HT-29 (cell line): ENCODE results near the gene SAYSD1. TPM values are rescaled to one million over a fixed set of nuclear protein-coding genes. Genes with fewer than 3 reads are reported as not detected.
A peak's percentile ranks its signal among the peaks of the same experiment; 100 is the strongest.
"Not testable (repeated sequence)": the region's sequence is repeated elsewhere in the genome, so short reads cannot be mapped to it uniquely, and the experiment has no call there.

ENCODE experiments used
- DNase-seq: peaks from one replicate; pipeline ENCODE4 v3.0.0-alpha.2; 2015; ENCODE audit warnings: low spot score
- total RNA-seq: library from RNA; depleted of rRNA; stranded (reverse); fragments of >200 nt; shearing (Covaris generic); gene quantifications from 2 replicates; pipeline ENCODE4 v1.2.3, GENCODE V29; 2014; rRNA removed

Gene SAYSD1, protein sequence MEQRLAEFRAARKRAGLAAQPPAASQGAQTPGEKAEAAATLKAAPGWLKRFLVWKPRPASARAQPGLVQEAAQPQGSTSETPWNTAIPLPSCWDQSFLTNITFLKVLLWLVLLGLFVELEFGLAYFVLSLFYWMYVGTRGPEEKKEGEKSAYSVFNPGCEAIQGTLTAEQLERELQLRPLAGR
- 11.2 and 11.9 TPM in 2 replicates for total RNA-seq

DNA sequence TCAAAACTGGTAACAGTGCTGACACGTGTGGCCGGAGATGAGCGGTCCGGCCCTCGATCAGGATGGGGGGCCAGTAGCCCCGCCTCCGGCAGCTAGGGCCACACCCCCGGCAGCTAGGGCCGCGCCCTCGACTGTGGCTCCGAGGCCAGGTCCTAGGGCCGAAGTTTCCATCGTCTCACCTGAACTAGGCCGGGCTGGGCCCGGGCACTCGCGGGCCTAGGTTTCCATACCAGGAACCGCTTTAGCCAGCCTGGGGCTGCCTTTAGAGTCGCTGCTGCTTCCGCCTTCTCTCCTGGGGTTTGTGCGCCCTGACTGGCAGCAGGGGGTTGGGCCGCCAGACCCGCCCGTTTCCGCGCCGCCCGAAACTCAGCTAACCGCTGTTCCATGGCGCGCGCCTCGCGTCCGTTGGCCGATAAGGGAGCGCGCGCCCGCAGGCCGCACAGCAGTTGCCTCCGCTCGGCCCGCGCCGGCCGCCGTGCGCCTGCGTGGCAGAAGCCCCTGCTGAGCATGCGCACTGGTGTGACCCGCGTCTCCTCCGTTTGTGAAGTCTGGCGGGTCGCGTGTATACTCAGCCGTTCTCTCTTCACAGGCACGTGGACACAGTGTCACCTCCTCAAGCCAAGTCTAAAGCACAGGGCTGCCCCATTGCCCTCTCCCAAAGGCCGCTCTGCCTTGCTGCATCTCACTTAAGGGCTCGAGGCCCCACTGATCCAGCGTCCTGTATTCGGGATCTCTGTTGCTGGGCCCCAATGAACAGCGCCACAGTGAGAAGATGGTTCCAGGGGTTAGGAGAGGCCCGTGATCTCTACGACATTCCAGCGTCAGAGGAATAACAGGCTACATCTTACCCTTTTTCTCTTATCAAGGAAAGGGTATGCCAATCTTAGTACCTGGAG lies at the start of gene SAYSD1:
SAYSD1 (minus strand) TSS at position 483 of the 896 bp plus-strand sequence; CDS start at position 386, 97 bp downstream.
- DNase-seq, result peak; percentile 93

DNA sequence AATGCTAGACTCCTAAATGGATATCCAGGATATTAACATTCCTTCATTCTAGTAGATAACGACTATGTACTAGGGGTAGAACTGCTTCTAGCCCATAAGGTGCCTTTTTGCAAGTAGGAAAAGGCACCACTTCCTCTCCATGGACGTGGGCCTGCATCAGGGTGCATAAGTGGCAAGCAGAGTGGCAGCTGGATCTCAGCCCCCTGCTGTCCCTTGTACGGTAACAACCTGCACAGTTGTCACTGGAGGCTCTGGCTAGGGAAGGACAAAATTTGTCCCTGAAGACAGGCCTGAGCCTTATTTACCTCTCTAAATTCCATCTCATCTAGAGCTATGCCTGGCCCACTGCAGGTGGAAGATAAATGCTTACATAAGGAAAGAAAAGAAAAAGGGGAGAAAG lies 42.5 kb upstream of the SAYSD1 start:
- DNase-seq, result no peak

DNA sequence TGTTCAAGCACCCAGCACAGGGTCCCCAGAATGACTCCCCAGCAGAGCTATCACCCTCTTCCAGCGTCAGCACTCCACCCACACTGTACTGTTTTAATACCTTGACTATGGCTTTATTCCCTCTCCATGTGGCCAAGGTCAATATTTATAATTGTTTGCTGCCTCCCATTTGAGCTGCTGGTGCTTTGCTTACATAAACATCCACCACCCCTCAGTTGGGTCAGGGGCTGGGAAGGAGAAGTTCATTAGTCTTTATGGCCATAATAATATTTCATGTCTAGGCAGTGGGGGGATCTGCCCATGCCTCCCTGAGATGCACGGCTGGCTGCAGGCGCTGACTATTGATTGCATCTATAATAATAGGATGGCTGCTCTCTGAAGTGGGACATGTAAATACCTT lies 41.8 kb upstream of the SAYSD1 start:
- DNase-seq, result no peak

DNA sequence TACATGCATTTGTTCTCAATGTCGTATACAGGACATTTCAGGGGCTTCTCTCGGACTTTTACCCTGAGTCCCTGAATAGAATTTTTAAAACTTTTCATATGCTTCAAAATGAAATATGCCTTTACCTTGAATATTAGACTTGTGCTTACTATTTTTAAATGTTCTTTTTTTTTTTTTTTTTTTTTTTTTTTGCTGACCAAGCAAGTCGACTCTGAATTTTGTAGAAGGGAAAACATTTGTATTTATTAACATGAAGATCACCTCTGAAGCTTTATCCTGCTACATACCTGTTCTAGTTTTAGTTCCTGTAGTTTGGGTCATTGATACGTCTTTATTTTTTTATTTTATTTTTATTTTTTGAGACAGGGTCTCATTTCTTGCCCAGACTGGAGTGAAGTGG lies 39.7 kb upstream of the SAYSD1 start:
- no peak for DNase-seq

DNA sequence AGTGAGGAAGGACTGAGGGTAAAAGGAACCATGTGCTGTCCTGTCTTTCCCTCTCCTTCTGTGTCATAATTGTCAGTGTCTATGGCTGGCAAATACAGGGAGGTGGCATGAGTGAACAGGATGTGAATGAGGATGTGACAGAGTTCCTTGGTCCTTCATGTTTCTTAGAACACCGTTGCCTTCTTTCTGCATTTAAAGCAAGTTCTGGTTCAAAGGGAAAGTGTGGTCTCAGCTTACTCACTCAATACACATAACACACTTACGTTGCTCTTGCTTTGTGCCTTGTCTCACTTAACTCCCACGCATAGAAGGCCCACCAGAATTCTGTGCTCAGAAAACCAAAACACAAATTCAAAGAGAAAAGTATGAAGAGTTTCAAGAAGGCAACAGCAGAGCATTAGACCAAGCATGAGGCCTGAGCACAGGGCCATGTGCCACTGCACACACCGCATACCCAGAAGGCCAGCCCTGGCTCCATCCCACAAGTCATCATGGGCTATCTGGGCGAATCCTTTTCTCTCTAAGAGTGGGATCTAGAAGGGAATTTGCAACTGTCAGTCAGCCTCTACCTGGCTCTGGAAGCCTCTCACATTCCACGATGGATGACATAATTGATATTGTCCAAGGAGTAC lies 38.9 kb upstream of the SAYSD1 start:
- DNase-seq, result no peak

DNA sequence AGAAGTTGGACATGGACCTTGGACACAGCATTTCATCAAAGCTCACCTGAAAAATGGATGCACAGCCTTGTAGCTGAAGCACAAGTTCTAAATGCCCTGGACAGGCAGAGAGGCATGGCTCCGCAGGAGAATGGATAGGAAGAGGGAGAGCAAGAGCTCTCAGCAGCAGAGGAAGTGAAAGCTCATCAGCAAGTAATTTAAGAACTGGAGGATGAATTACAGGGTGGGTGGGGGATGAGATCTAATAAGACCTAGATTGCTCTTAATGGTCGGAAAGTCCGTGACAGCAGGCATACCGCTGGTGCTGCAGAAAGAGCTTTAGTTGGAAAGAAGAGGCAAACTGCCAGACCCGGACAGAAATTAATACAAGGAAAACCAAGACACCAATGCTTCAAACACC lies 37.3 kb upstream of the SAYSD1 start:
- no peak for DNase-seq

DNA sequence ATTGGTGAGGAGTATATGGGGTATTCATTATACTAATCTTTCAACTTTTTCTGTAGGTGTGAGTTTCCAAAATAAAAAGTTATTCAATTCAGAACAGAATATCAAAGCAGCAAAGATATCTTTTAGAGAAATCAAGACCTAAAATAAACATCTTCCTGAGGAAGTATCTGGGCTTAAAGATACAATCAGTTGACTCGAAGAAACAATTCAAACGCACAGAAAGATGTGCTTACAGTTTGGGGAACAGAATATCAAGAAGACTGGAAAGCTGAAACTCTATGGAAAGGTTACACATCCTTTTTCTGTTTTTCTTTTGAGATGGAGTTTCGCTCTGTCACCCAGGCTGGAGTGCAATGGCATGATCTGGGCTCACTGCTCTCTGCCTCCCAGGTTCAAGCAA lies 36.2 kb upstream of the SAYSD1 start:
- no peak for DNase-seq

DNA sequence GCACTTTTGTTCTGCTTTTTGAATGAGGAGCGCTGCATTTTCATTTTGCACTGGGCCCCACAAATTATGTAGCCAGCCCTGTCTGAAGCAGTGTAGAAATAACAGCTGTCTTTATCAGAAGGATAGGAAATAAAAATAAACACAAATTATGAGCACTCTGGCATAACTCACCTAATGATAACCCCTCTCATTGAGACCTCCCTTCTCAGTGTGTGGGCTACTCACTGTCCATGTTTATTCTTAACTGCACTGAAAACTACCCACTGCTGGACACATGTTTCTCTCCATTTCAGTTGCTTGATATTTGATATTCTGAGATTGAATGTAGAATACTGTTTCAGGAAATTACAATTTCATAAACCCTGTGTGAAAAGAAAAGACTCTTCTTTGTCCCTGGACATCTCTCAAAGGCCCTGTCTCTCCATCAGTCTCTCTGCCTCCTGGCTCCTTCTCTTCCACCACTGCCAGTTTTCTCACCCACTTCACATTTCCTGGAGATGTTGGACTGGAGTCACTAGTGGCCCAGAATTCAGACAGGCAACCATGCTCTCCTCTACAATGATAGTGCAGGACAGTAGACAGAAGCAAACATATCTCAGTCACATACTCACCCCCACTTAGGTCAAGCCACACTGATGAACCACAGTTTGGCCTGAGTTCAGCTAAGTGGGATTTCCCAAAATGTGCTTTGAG lies 29.6 kb upstream of the SAYSD1 start:
- no peak for DNase-seq

DNA sequence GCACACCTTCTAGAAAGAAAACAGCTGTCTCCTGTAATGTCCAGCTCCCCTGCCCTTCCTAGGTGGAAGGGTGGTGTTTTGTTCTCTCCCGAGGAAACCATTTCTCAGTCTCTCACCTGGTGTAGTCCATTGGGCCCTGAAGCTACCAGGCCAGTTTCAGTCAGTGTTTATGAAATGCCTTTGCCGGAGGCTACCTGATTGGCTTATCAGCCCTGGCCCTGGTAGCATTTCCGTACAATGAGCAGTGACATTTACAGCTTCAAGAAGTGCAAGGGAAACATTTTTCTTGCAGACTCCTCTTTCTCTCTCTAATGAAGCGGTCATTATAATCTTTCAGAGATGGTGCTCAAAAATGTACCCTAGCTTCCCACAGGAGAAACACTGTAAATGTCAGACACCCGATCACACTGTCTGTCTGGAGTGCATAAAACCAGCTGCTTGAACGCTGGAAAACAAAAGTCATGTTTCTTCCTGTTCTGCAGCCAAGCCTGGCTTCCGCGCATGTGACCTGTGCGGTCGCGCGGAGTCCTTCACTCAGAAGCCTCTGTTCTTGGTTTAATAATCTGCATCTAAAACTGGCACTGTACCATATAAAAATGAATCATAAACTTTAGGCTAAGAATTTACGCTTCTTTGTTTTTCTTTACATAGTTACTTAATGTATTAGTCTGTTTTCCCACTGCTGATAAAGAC lies 28.4 kb upstream of the SAYSD1 start:
- DNase-seq, result no peak

DNA sequence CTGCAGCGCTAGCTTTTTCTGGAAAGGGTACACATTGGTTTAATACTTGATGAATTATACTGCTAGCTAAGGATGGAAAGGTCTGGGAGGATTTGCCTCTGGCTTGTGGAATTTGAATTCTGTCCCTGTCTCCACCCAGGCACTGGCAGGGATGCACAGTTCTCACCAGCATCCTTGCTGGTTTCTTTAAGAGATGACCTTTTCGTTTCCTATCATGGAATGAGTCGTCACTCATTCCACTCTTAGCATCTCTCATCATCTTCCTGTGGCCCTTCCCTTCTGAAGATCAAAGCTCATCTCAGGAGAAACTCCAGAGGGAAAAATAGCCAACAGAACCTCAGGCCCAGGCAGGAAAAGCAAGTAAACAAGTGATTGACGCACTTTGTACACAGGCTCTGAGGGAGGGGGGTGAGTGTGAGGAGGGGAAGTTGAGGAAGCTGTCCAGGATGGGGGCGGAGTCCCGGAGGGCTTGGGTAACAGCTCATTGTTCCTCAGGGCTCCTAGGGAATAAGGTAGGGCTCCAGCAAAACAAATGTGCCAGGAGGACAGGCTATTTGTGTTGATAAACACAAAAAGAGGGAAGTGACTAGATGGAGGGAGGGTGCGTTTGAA lies 25.7 kb upstream of the SAYSD1 start:
- DNase-seq, result no peak

DNA sequence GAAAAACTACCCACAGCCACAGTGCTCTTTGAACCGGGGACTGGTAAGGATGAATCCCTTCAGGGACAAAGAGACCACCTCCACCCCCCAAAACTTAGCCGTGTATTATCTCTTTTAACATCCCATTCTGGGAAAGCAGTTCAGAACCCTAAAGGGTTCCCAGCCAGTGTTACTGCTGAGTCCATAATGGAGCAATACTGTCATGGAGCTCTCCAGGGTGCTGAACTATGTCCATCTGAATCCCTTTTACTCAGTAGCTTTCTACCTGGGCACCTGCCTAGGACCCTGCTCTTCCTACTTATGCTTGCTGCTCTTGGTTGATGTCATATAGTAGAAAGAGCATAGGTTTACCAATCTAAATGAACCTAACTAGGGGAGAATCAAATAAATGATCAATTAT lies 22.3 kb upstream of the SAYSD1 start:
- peak; percentile 81 for DNase-seq

DNA sequence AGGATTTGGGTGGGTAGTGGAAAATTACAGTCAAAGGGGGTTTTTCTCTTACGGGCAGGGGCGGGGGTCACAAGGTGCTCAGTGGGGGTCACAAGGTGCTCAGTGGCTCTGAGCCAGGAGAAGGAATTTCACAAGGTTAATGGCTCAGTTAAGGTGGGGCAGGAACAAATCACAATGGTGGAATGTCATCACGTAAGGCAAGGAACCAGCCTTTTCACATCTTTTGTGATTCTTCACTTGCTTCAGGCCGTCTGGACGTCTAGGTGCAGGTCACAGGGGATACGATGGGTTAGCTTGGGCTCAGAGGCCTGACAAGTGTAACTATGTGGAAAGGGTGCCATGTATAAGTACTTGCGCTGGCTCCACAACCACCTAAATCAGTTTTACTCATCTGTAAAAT lies 21.2 kb upstream of the SAYSD1 start:
- DNase-seq, result not testable (repeated sequence)

DNA sequence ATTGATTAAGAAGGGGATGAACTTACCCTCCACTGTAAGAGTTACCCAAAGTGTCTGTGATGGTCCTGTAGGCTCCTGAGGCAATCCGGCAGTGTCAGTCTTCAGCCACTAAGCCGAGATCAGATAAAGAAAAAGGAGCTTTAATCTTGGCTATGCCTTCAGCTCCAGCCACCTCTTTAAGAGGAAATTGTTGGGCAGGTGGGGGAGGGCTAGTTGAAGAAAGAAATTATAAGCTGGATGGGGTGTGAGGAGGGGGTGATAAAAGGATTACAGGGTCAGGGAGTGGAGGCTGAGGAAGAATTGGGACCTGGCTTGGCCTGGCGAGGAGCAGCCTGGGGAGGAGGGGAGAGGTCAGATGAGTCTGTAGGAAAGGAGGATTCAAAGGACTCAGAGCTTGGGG lies 19.8 kb upstream of the SAYSD1 start:
- DNase-seq, result not testable (repeated sequence)

DNA sequence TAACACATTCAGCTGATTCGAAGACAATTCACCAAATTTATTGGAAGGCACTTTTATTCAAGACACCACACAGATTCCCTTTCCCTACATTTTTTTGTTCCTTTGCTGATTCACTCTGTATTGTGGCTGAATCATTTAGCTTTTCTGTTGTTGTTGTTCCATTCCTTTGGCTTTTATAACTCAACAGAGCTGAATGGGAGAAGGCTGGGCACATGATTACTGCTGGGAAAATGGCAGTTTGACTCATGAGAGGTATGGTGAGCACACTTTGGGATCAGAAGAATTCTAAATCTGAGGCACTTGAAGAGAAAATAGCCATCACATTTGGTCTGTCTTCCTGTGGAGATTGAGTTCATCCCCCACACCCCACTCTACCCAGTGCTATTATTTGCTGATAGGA lies 15.7 kb upstream of the SAYSD1 start:
- DNase-seq, result no peak

DNA sequence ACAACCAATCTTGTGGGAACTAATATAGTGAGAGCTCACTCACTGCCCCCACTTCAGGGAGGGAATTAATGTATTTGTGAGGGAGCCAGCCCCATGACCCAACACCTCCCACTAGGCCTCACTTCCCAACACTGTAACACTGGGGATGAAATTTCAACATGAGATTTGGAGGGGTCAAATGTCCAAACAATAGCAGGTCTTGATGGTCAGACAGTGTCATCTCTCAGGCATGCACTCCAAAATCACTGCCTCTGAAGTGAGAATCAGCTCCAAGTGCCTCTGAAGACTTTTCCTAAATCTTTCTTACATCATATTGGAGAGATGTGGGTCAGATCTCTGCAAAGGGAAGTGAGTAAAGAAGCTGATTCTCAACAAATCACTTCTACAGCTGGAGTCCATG lies 13.8 kb upstream of the SAYSD1 start:
- DNase-seq, result no peak

DNA sequence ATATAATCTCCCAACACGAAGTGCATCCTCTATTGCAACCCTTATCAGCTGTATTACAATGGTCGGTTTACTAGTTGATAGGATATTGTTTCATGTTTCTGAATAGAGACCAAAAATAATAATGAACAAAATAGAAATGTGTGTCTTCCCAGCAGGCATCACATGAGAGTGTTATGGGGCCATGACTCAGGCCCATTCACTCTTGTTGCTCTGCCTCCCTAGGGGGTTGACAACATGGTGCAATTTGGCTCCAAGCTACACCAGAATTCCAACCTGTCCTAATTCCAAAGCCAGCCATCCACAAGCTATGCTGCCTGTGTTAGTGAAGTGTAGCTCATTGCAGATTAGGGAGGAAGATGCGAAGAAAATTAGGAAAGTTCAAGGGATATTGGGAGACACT lies 13.1 kb upstream of the SAYSD1 start:
- DNase-seq, result no peak

DNA sequence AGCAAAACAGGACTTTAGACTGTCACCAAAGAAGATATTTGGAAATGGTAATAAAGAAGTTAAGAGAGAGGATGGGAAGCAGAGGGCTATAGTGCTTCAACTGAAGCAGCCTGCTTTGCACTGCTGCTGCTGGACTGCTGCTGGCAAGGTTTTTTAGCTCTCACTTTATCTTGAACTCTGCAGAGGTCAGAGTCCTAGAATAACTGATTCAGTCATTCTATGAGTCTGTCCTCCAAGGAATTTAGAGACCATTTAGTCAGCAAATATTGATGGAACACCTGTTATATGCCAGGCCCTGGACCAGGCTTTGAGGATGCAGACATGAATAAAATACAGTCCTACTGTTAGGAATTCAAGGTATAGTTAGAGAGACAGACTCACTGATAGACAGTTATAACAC lies 9.1 kb upstream of the SAYSD1 start:
- no peak for DNase-seq

DNA sequence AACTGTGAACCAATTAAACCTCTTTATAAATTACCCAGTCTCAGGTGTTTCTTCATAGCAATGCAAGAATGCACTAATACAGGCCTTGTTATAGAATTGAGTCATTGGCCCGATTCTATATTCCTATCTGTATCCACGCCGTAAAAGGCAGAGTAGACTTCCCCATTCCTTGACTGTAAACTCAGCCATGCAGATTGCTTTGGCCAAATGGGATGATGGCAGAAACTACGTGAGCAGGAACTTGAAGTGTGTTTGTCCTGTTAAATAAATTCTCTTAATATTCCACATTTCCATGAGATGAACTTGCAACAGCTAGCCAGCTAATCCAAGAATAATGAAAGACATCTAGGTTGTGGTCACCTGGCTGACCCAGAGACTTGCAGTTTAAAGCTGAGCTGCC lies 3.9 kb upstream of the SAYSD1 start:
- DNase-seq, result no peak

DNA sequence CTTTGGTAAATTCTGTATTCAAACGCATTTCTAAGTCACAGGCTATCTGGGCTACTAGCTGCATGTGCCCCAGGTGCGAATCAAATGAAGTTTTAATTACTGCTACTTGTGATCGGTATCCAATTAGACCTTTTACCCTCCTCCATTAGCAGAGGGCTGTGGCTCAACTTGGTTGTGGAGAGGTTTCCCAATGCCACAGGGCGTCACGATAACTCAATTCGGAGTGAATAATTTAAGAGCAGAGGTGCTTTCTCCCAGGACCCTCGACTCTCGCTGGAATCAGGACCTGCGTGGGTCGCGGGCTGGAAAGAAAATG lies 640 bp downstream of the SAYSD1 start:
- DNase-seq, result no peak

DNA sequence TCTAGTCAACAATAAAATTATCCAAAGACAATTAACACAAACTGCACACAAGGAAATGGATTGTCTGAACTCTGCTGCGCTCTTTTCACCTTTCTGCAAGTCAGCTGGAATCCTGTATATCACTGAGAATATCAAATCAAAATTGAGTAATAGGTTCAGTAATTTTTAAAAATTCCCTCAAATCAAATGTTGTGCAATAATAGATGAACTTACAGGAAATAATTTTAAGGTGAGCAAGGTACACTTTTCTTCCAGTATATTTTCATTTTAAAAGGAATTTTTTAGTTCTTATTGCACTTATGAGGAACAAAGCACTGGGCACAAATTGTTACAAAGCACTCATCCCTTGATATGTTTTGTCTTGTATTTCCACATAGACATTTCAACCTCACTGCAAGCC lies 1.2 kb downstream of the SAYSD1 start:
- DNase-seq, result no peak

DNA sequence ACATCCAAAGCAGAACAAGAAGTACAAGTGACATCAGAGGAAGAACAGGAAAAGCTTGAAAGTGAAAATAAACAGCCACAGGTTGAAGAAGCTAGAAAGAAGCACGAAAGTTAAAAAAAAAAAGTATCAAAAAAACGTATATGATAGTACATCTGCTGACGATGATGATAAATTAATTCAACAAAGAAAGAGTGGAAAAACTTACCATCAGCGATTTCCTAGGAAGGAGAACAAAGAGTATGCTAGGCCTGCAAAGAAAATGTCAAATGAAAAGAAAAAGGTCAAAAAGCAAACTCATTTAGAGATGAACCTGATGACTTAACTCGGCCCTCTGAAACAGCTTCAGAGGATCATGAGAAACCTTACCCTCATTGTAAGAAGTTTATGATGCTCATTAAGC lies 3.7 kb downstream of the SAYSD1 start:
- no peak for DNase-seq
